Measurements from ENCODE around the gene MAP3K20. TPM values are rescaled to one million over a fixed set of nuclear protein-coding genes. Genes with fewer than 3 reads are reported as not detected.

The MAP3K20 gene
- total and polyA plus RNA-seq, 2 experiments from 2014 or later: 151 to 169 TPM

DNA sequence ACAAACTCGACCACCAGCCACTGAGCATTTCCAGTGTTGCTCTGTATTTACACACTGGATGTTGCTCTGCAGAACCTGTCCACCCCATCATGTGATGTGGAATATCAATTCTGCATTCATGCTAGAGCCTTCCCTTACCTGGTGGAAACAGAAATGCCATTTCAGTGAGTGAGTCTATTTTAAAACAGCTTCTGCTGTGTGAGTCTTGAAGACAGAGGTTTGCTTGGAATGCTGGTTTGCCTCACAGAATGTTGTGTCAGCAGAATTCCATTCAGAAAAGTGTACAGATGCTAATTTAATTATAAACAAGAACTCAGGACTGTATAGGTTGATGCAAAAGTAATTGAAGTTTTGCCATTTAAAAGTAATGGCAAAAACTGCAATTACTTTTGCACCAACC, 118.3 kb downstream of the MAP3K20 start:
- TF ChIP-seq, protein P1, sequence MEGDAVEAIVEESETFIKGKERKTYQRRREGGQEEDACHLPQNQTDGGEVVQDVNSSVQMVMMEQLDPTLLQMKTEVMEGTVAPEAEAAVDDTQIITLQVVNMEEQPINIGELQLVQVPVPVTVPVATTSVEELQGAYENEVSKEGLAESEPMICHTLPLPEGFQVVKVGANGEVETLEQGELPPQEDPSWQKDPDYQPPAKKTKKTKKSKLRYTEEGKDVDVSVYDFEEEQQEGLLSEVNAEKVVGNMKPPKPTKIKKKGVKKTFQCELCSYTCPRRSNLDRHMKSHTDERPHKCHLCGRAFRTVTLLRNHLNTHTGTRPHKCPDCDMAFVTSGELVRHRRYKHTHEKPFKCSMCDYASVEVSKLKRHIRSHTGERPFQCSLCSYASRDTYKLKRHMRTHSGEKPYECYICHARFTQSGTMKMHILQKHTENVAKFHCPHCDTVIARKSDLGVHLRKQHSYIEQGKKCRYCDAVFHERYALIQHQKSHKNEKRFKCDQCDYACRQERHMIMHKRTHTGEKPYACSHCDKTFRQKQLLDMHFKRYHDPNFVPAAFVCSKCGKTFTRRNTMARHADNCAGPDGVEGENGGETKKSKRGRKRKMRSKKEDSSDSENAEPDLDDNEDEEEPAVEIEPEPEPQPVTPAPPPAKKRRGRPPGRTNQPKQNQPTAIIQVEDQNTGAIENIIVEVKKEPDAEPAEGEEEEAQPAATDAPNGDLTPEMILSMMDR (IDR thresholded peaks at IDR 0.05; ENCODE audit: low read depth, low read length): no peak
- no peak for DNase-seq (ENCODE audit: low read depth in 1 of 2, low spot score in 1 of 2)

DNA sequence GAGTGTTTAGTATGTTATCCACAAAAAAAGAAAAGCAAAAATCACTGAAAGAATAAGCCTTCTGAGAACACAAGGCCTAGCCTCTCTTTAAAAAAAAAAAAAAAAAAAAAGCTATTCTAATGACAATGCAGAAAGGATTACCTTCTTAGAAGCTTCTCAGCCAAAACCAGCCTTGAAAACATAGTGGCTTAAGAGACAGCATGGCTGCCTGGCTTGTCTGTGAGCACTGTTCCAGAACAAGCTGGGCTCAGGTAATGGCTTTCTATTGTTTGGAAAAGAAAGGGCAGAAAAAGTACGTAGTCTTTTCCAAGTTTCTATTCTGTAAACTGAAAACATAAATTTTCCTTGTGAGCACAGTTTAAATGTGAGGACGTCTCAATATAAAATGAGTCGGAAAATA, 119.5 kb downstream of the MAP3K20 start:
- H3K36me3 ChIP-seq: peaks cover 31% of the 10 kb centered on the region
- no peak for DNase-seq (ENCODE audit: low read depth in 1 of 2, low spot score in 1 of 2)
- no peaks in the 10 kb centered on the region for H3K27me3 ChIP-seq
- peaks cover 40% of the 10 kb centered on the region for H3K4me1 ChIP-seq (ENCODE audit: low read depth)
- peak overlapping the region; percentile 80 for H3K27ac ChIP-seq
- H3K9me3 ChIP-seq (ENCODE audit: low read depth): no peaks in the 10 kb centered on the region
- no peak overlapping the region for H3K4me3 ChIP-seq
- TF ChIP-seq, protein P1 (IDR thresholded peaks at IDR 0.05; ENCODE audit: low read depth, low read length): no peak

More for the DNA sequence above, 118.3 kb downstream of the MAP3K20 start:
- H3K4me1 ChIP-seq (ENCODE audit: low read depth): peaks cover 40% of the 10 kb centered on the region
- peak overlapping the region; percentile 70 for H3K27ac ChIP-seq
- H3K36me3 ChIP-seq: peaks cover 24% of the 10 kb centered on the region
- no peak overlapping the region for H3K4me3 ChIP-seq
- no peaks in the 10 kb centered on the region for H3K27me3 ChIP-seq
- H3K9me3 ChIP-seq (ENCODE audit: low read depth): no peaks in the 10 kb centered on the region

DNA sequence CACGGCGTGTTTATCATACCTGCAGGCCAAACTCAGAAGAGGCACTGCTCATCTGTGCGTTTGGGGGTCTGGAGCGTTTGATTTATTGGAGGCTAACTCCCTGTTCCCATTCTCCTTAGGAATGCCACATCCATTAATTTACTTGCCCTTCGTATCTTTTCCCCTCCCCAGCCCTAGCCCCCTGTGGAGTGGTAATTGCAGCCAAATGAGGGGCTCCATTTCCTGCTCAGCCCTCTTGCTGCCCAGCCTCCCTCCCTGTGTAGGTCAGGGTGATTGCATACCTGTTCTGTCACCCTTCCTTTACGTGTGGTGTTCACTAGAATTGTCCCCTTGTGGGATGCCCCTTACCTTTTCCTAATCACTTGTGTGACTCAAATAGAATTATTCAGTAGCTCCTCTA, 120.4 kb downstream of the MAP3K20 start:
- Histone ChIP-seq H3K4me1 (ENCODE audit: low read depth) (peaks cover 40% of the 10 kb centered on the region), H3K4me3 (no peak overlapping the region), H3K36me3 (peaks cover 39% of the 10 kb centered on the region), H3K27me3 (no peaks in the 10 kb centered on the region), H3K27ac (peak overlapping the region; percentile 80), H3K9me3 (ENCODE audit: low read depth) (no peaks in the 10 kb centered on the region)
- TF ChIP-seq, protein P1 (IDR thresholded peaks at IDR 0.05; ENCODE audit: low read depth, low read length): no peak
- DNase-seq (ENCODE audit: low read depth in 1 of 2, low spot score in 1 of 2): no peak

DNA sequence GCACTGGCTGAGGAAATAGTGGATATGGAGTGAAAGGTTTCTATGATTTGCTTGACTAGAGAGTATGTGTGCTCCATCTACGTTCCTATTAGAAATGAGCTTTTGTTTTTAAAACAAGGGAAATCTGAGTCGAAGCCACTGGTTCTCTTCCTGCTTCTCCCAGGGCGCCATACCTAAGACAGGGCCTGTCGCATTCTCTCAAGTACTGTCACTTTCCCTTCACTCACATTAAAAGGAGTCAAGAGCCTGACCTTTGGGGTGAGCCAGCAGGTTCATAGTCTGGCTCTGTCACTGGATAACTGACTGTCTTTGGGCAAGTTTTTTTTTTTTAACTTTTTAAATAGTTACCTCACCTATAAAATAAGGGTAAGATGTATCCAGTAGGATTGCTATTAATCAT, 121.0 kb downstream of the MAP3K20 start:
- Histone ChIP-seq H3K36me3 (peaks cover 34% of the 10 kb centered on the region), H3K4me3 (no peak overlapping the region), H3K9me3 (ENCODE audit: low read depth) (no peaks in the 10 kb centered on the region), H3K27ac (peak overlapping the region; percentile 80), H3K27me3 (no peaks in the 10 kb centered on the region), H3K4me1 (ENCODE audit: low read depth) (peaks cover 40% of the 10 kb centered on the region)
- DNase-seq (ENCODE audit: low read depth in 1 of 2, low spot score in 1 of 2): peak in 1 of 2 donors; percentile 17
- TF ChIP-seq, protein P1 (IDR thresholded peaks at IDR 0.05; ENCODE audit: low read depth, low read length): no peak

DNA sequence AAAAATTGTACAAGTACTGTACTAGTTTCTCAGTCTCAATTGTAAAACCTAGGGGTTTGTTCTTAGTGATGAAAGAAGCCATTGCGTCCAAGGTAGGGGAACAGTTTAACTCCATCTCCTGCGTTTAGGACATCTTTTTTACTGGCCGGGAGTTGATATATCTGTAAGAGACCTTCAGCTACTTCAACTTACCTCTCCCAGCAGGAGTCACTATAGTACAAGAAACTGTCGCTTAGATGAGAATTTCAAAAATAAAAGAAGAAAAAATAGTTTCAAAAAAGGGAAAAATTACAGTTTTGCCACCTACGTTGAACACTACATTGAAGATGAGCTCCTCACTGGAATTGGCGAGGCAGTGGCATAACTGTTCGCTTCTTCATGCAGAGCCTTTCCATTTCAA, 122.7 kb downstream of the MAP3K20 start:
- peaks cover 32% of the 10 kb centered on the region for H3K36me3 ChIP-seq
- H3K27ac ChIP-seq: no peak overlapping the region
- no peak overlapping the region for H3K4me3 ChIP-seq
- no peak for DNase-seq (ENCODE audit: low read depth in 1 of 2, low spot score in 1 of 2)
- H3K9me3 ChIP-seq (ENCODE audit: low read depth): no peaks in the 10 kb centered on the region
- peaks cover 36% of the 10 kb centered on the region for H3K4me1 ChIP-seq (ENCODE audit: low read depth)
- no peaks in the 10 kb centered on the region for H3K27me3 ChIP-seq
- TF ChIP-seq, protein P1 (IDR thresholded peaks at IDR 0.05; ENCODE audit: low read depth, low read length): no peak

- peaks cover 37% of the 10 kb centered on the region for H3K36me3 ChIP-seq
- peaks cover 27% of the 10 kb centered on the region for H3K4me1 ChIP-seq (ENCODE audit: low read depth)
- no peak for DNase-seq (ENCODE audit: low read depth in 1 of 2, low spot score in 1 of 2)
- TF ChIP-seq, protein P1 (IDR thresholded peaks at IDR 0.05; ENCODE audit: low read depth, low read length): no peak
- no peaks in the 10 kb centered on the region for H3K27me3 ChIP-seq
- no peaks in the 10 kb centered on the region for H3K9me3 ChIP-seq (ENCODE audit: low read depth)
- H3K27ac ChIP-seq: no peak overlapping the region
- no peak overlapping the region for H3K4me3 ChIP-seq
Observed at GRCh38 chr2:173199294-173199693, 123.6 kb downstream of the MAP3K20 start.
